HepG2 (cell line): Measurements from ENCODE around the gene PDE6C. TPM values are rescaled to one million over a fixed set of nuclear protein-coding genes. Genes with fewer than 3 reads are reported as not detected.

Source experiments
- CBX1 ChIP-seq: IDR thresholded peaks from one replicate; pipeline ENCODE4 v1.6.1; 2016; ENCODE audit warnings: antibody characterized with exemption, low read depth
- GABPA ChIP-seq, 2 experiments: IDR thresholded peaks; 2 replicates each; pipeline ENCODE4 v1.6.1; 2011 to 2016; ENCODE audit warnings: low read depth in 2 of 2, low read length in 1 of 2, missing biosample characterization in 1 of 2, missing genetic modification characterization in 1 of 2
- JDP2 ChIP-seq: sonication (generic); formaldehyde crosslinking; IDR thresholded peaks from 2 replicates; pipeline ENCODE4 v1.8.1; 2022; ENCODE audit warnings: missing genetic modification reagents, borderline replicate concordance
- MAF1 ChIP-seq: sonication (generic); formaldehyde crosslinking; IDR thresholded peaks from 2 replicates; pipeline ENCODE4 v1.5.0; 2020; ENCODE audit warnings: missing genetic modification reagents, borderline replicate concordance
- NR0B2 ChIP-seq: sonication (generic); formaldehyde crosslinking; IDR thresholded peaks from 2 replicates; pipeline ENCODE4 v1.4.0; 2020; ENCODE audit warnings: mild to moderate bottlenecking, missing genetic modification reagents
- SIN3A ChIP-seq: IDR thresholded peaks from 2 replicates; pipeline ENCODE4 v1.6.1; 2011; ENCODE audit warnings: low read depth, mild to moderate bottlenecking, control low read depth, low read length, borderline replicate concordance
- SP5 ChIP-seq: IDR thresholded peaks from 2 replicates; pipeline ENCODE4 v1.6.1; 2016; ENCODE audit warnings: low read depth, borderline replicate concordance
- U2AF1 ChIP-seq: fragments of 200-400 bp; formaldehyde crosslinking; optimal IDR thresholded peaks from 2 replicates; pipeline ENCODE3; 2017; ENCODE audit warnings: mild to moderate bottlenecking, low read depth, low read length
- ZFP62 ChIP-seq: sonication (generic); formaldehyde crosslinking; IDR thresholded peaks from 2 replicates; pipeline ENCODE4 v1.4.0; 2020; ENCODE audit warnings: missing genetic modification reagents
- ZMAT3 ChIP-seq: sonication (generic); formaldehyde crosslinking; conservative IDR thresholded peaks from 2 replicates; pipeline ENCODE4 v1.7.0; 2021; ENCODE audit warnings: missing genetic modification reagents
- ZNF660 ChIP-seq: sonication (generic); formaldehyde crosslinking; IDR thresholded peaks from 2 replicates; pipeline ENCODE4 v1.5.1; 2020; ENCODE audit warnings: mild to moderate bottlenecking, low read depth, missing genetic modification reagents, borderline replicate concordance
- ZNF7 ChIP-seq: IDR thresholded peaks from 2 replicates; pipeline ENCODE4 v1.6.1; 2016; ENCODE audit warnings: missing biosample characterization, missing genetic modification reagents
- ZSCAN21 ChIP-seq: sonication (generic); formaldehyde crosslinking; IDR thresholded peaks from 2 replicates; pipeline ENCODE4 v1.8.0; 2022; ENCODE audit warnings: mild to moderate bottlenecking, missing genetic modification reagents, moderate library complexity, borderline replicate concordance
- ZSCAN30 ChIP-seq: sonication (generic); formaldehyde crosslinking; IDR thresholded peaks from 2 replicates; pipeline ENCODE4 v1.5.0; 2020; ENCODE audit warnings: mild to moderate bottlenecking, missing genetic modification reagents
- polyA plus RNA-seq, 8 experiments: library from polyadenylated mRNA; depleted of rRNA in 3 of 8; stranded (reverse) in 7 of 8; unstranded in 1 of 8; fragments of >200 nt; fragmentation: Illumina TruSeq in 4 of 8; extraction: Trizol in 4 of 8; gene quantifications; 2 replicates each; pipeline versions ENCODE4 v1.2.1 to v1.2.3, GENCODE V29; 2011 to 2016; ENCODE audit warnings: low read depth in 4 of 8, missing spikeins in 1 of 8, mixed read lengths in 1 of 8; ENCODE audit not compliant: insufficient read depth in 1 of 8
- total RNA-seq, 5 experiments: library from RNA; depleted of rRNA; stranded (reverse); fragments of >200 nt; fragmentation: Illumina TruSeq; extraction: Trizol; gene quantifications; 2 replicates each; pipeline ENCODE4 v1.2.3, GENCODE V29; 2016; ENCODE audit warnings: low read depth in 1 of 5
- TF ChIP-seq, protein P1 (sequence below): sonication (generic); formaldehyde crosslinking; IDR thresholded peaks from 2 replicates; pipeline ENCODE4 v1.8.1; 2022; ENCODE audit warnings: low read depth, mild to moderate bottlenecking, missing genetic modification reagents
- TF ChIP-seq, protein P2 (sequence below): sonication (generic); formaldehyde crosslinking; IDR thresholded peaks from 2 replicates; pipeline ENCODE4 v1.8.1; 2023; ENCODE audit warnings: mild to moderate bottlenecking, missing genetic modification reagents, borderline replicate concordance
- TF ChIP-seq, protein P3 (sequence below): sonication (generic); formaldehyde crosslinking; IDR thresholded peaks from 2 replicates; pipeline ENCODE4 v1.4.0; 2020; ENCODE audit warnings: mild to moderate bottlenecking, missing genetic modification reagents
- TF ChIP-seq, protein P4 (sequence below), 2 experiments: sonication (generic) in 1 of 2; formaldehyde crosslinking in 1 of 2; IDR thresholded peaks; 2 replicates each; pipeline versions ENCODE4 v1.6.1 to v1.9.0; 2014 to 2022; ENCODE audit warnings: antibody characterized with exemption in 1 of 2, borderline replicate concordance in 1 of 2, inconsistent platforms in 1 of 2, low read depth in 1 of 2, missing genetic modification reagents in 1 of 2

The PDE6C gene
- total and polyA plus RNA-seq, 2 of the 13 experiments (the other 11 are each of a cell fraction or from before 2014, with no cell fraction given), result 0.64 TPM; not detected in 1

GRCh38 chr10:93702210-93703001 lies 90.1 kb downstream of the PDE6C start, which contains the start of gene FRA10AC1 (continued):
- TF ChIP-seq, protein P1, sequence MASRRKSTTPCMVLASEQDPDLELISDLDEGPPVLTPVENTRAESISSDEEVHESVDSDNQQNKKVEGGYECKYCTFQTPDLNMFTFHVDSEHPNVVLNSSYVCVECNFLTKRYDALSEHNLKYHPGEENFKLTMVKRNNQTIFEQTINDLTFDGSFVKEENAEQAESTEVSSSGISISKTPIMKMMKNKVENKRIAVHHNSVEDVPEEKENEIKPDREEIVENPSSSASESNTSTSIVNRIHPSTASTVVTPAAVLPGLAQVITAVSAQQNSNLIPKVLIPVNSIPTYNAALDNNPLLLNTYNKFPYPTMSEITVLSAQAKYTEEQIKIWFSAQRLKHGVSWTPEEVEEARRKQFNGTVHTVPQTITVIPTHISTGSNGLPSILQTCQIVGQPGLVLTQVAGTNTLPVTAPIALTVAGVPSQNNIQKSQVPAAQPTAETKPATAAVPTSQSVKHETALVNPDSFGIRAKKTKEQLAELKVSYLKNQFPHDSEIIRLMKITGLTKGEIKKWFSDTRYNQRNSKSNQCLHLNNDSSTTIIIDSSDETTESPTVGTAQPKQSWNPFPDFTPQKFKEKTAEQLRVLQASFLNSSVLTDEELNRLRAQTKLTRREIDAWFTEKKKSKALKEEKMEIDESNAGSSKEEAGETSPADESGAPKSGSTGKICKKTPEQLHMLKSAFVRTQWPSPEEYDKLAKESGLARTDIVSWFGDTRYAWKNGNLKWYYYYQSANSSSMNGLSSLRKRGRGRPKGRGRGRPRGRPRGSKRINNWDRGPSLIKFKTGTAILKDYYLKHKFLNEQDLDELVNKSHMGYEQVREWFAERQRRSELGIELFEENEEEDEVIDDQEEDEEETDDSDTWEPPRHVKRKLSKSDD, result peak; percentile 82; the same call in 1 of the 2 replicates
- TF ChIP-seq SP5 (CRISPR knock-in tag), result no peak
- peak; percentile 87 for TF ChIP-seq ZMAT3 (CRISPR knock-in tag)
- TF ChIP-seq ZSCAN21 (CRISPR knock-in tag), result peak; percentile 94
- peak; percentile 100 for TF ChIP-seq CBX1
- peak; percentile 80; the same call in 1 of the 2 replicates for TF ChIP-seq SIN3A
- TF ChIP-seq, protein P2, sequence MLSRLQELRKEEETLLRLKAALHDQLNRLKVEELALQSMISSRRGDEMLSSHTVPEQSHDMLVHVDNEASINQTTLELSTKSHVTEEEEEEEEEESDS (CRISPR knock-in tag), result no peak
- TF ChIP-seq, protein P3, sequence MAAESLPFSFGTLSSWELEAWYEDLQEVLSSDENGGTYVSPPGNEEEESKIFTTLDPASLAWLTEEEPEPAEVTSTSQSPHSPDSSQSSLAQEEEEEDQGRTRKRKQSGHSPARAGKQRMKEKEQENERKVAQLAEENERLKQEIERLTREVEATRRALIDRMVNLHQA (CRISPR knock-in tag), result no peak
- TF ChIP-seq ZFP62 (CRISPR knock-in tag), result no peak
- TF ChIP-seq, protein P4, sequence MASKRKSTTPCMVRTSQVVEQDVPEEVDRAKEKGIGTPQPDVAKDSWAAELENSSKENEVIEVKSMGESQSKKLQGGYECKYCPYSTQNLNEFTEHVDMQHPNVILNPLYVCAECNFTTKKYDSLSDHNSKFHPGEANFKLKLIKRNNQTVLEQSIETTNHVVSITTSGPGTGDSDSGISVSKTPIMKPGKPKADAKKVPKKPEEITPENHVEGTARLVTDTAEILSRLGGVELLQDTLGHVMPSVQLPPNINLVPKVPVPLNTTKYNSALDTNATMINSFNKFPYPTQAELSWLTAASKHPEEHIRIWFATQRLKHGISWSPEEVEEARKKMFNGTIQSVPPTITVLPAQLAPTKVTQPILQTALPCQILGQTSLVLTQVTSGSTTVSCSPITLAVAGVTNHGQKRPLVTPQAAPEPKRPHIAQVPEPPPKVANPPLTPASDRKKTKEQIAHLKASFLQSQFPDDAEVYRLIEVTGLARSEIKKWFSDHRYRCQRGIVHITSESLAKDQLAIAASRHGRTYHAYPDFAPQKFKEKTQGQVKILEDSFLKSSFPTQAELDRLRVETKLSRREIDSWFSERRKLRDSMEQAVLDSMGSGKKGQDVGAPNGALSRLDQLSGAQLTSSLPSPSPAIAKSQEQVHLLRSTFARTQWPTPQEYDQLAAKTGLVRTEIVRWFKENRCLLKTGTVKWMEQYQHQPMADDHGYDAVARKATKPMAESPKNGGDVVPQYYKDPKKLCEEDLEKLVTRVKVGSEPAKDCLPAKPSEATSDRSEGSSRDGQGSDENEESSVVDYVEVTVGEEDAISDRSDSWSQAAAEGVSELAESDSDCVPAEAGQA (IDR thresholded peaks at IDR 0.05; ENCODE audit: low read depth), result peak; percentile 91
- TF ChIP-seq, protein P4 (CRISPR knock-in tag; IDR thresholded peaks at IDR 0.05; ENCODE audit: borderline replicate concordance), result no peak
- TF ChIP-seq GABPA (IDR thresholded peaks at IDR 0.05; ENCODE audit: low read depth, low read length), result peak; percentile 94
- TF ChIP-seq GABPA (CRISPR knock-in tag; IDR thresholded peaks at IDR 0.05; ENCODE audit: low read depth), result peak; percentile 94
- 0 out of 2 replicates have a peak, but pooled peaks have one; percentile 35 for TF ChIP-seq NR0B2 (CRISPR knock-in tag)
- peak; percentile 82; the same call in 1 of the 2 replicates for TF ChIP-seq MAF1 (CRISPR knock-in tag)
- peak; percentile 99 for TF ChIP-seq U2AF1
- no peak for TF ChIP-seq ZNF7 (CRISPR knock-in tag)
- no peak for TF ChIP-seq ZSCAN30 (CRISPR knock-in tag)
- TF ChIP-seq JDP2 (CRISPR knock-in tag), result no peak
- TF ChIP-seq ZNF660 (CRISPR knock-in tag), result no peak
